A673 (cell line): Measurements from ENCODE around the gene NAA15. TPM values are rescaled to one million over a fixed set of nuclear protein-coding genes. Genes with fewer than 3 reads are reported as not detected.

Experiments
- BruUV-seq: library from RNA; stranded (reverse); fragments of 400-500 nt; replicated peaks from 2 replicates; lab custom pipeline; 2021; lab: Mats Ljungman, UMichigan
- CTCF ChIA-PET: fragments of 300-600 bp; sonication (Branson Sonifier 250); formaldehyde crosslinking; loops from one replicate; lab custom pipeline; 2022; ENCODE audit warnings: antibody characterized with exemption; lab: Charles Lee
- POLR2A ChIA-PET: fragments of 300-600 bp; sonication (Branson Sonifier 250); formaldehyde crosslinking; loops from one replicate; lab custom pipeline; 2022; ENCODE audit warnings: antibody characterized with exemption; ENCODE audit not compliant: low non-redundant PET; lab: Charles Lee
- DNase-seq: peaks from one replicate; pipeline ENCODE4 v3.0.0-alpha.2; 2015; ENCODE audit warnings: low spot score
- H3K27ac ChIP-seq: fragments of 200-600 bp; sonication (generic); 2 replicates; pipeline ENCODE4 v1.5.1; 2016; ENCODE audit warnings: mixed run types, low read depth, mild to moderate bottlenecking, mixed read lengths, antibody characterized with exemption, low read length; ENCODE audit not compliant: poor library complexity, severe bottlenecking
- H3K27me3 ChIP-seq: fragments of 200-600 bp; sonication (generic); replicated peaks from 2 replicates; pipeline ENCODE4 v1.6.1; 2017; ENCODE audit warnings: mixed run types, low read depth, mild to moderate bottlenecking, mixed read lengths, antibody characterized with exemption, low read length; ENCODE audit not compliant: insufficient read depth, poor library complexity
- H3K36me3 ChIP-seq: fragments of 200-600 bp; sonication (generic); 2 replicates; pipeline ENCODE4 v1.6.1; 2016; ENCODE audit warnings: mixed run types, mild to moderate bottlenecking, mixed read lengths, antibody characterized with exemption, low read length; ENCODE audit not compliant: insufficient read depth, poor library complexity, severe bottlenecking
- H3K4me1 ChIP-seq: fragments of 200-600 bp; sonication (generic); 2 replicates; pipeline ENCODE4 v1.6.1; 2017; ENCODE audit warnings: mixed run types, mild to moderate bottlenecking, mixed read lengths, antibody characterized with exemption, low read length; ENCODE audit not compliant: insufficient read depth, poor library complexity, severe bottlenecking
- H3K4me3 ChIP-seq: fragments of 200-600 bp; sonication (generic); 2 replicates; pipeline ENCODE4 v1.5.1; 2016; ENCODE audit warnings: low read depth, mixed run types, mild to moderate bottlenecking, mixed read lengths, low read length; ENCODE audit not compliant: poor library complexity, severe bottlenecking
- H3K9me3 ChIP-seq: fragments of 200-600 bp; sonication (generic); 2 replicates; pipeline ENCODE4 v1.6.1; 2016; ENCODE audit warnings: mixed run types, low read depth, mild to moderate bottlenecking, mixed read lengths, antibody characterized with exemption, low read length; ENCODE audit not compliant: poor library complexity, severe bottlenecking
- CTCF ChIP-seq: fragments of 300-800, 200-600 bp; sonication (generic); conservative IDR thresholded peaks from 2 replicates; pipeline ENCODE4 v1.5.1; 2017; ENCODE audit warnings: low read depth, mild to moderate bottlenecking, antibody characterized with exemption, low read length, moderate library complexity, mixed read lengths
- EZH2 ChIP-seq: fragments of 200-600 bp; sonication (generic); IDR thresholded peaks from 2 replicates; pipeline ENCODE4 v1.6.1; 2017; ENCODE audit warnings: borderline replicate concordance, low read depth, mild to moderate bottlenecking, mixed read lengths, antibody characterized with exemption, low read length; ENCODE audit not compliant: poor library complexity, severe bottlenecking
- intact Hi-C: fragments of 100-400 bp; cut with micrococcal nuclease; formaldehyde crosslinking; loops from one replicate; pipeline ENCODE4 v1.10.0; 2022; ENCODE audit not compliant: unreplicated experiment
- total RNA-seq: library from RNA; stranded (reverse); gene quantifications from 2 replicates; pipeline ENCODE4 v1.2.3, GENCODE V29; 2021

NAA15 gene
- total RNA-seq, 1 experiment from 2014 or later = 123 TPM

GRCh38 chr4:139454111-139455045 is 153.1 kb downstream of the NAA15 start, which contains the start of gene RAB33B:
TSS of gene RAB33B (plus strand) at chr4:139454121. CDS start at chr4:139454196, 75 bp downstream.
- Histone ChIP-seq H3K4me3 (peak within 1 kb of the TSS; percentile 80), H3K9me3 (no peaks in the 10 kb centered on the region), H3K27me3 (no peaks in the 10 kb centered on the region), H3K36me3 (no peaks in the 10 kb centered on the region), H3K27ac (peak within 1 kb of the TSS; percentile 93), H3K4me1 (peaks cover 24% of the 10 kb centered on the region)
- intact Hi-C loops = no loop called here
- POLR2A ChIA-PET = no interaction called here
- DNase-seq = no peak
- CTCF ChIA-PET = no interaction called here
- TSS peak; percentile 46 for BruUV-seq
- no peak for TF ChIP-seq CTCF
- no peak for TF ChIP-seq EZH2

- no peaks in the 10 kb centered on the region for H3K27me3 ChIP-seq
- H3K27ac ChIP-seq = no peak overlapping the region
- DNase-seq = no peak
- H3K36me3 ChIP-seq = no peaks in the 10 kb centered on the region
- intact Hi-C loops = no loop called here
- no TSS peak for BruUV-seq
- H3K4me3 ChIP-seq = peak overlapping the region; percentile 80
- H3K9me3 ChIP-seq = no peaks in the 10 kb centered on the region
- CTCF ChIA-PET = no interaction called here
- TF ChIP-seq CTCF (no peak), EZH2 (no peak)
- POLR2A ChIA-PET = no interaction called here
- H3K4me1 ChIP-seq = peaks cover 24% of the 10 kb centered on the region
These were observed 153.8 kb downstream of the NAA15 start for GRCh38 chr4:139455126-139455538.

GRCh38 chr4:139457318-139457717 is 156.0 kb downstream of the NAA15 start:
- H3K27ac ChIP-seq = no peak overlapping the region
- intact Hi-C loops = no loop called here
- H3K36me3 ChIP-seq = no peaks in the 10 kb centered on the region
- H3K9me3 ChIP-seq = no peaks in the 10 kb centered on the region
- H3K4me3 ChIP-seq = no peak overlapping the region
- no peak for TF ChIP-seq EZH2
- TF ChIP-seq CTCF = no peak
- peaks cover 24% of the 10 kb centered on the region for H3K4me1 ChIP-seq
- ChIA-PET POLR2A (interaction anchor here (0.5 kb wide), 1 partner anchor 22 kb away, joined by 5 read pairs; no protein-coding TSS in a partner anchor), CTCF (no interaction called here)
- DNase-seq = no peak
- no peaks in the 10 kb centered on the region for H3K27me3 ChIP-seq
- BruUV-seq = no TSS peak
